Heart left ventricle (tissue), 16 donors: ENCODE results near the gene ATP11C. TPM values are rescaled to one million over a fixed set of nuclear protein-coding genes. Genes with fewer than 3 reads are reported as not detected.

Experiments
- ATAC-seq, 4 donors: fragments of 200-7000 bp; cut with Tn5 transposase; one replicate each; pipeline ENCODE4 v1.9.1; 2020 to 2022; ENCODE audit warnings: moderate library complexity in 4 of 4, mild to moderate bottlenecking in 3 of 4, moderate number of reproducible peaks in 1 of 4
- DNase-seq, 5 donors: peaks; one replicate each; pipeline ENCODE4 v3.0.0-alpha.2; 2020
- H3K27ac ChIP-seq, 12 donors: fragments of 200-600 bp; sonication (generic) in 4 of 12; one replicate each; pipeline versions ENCODE4 v1.5.0 to v1.8.0; 2016 to 2022; ENCODE audit warnings: mild to moderate bottlenecking in 2 of 12
- H3K27me3 ChIP-seq, 9 donors: fragments of 200-600 bp; sonication (generic) in 2 of 9; one replicate each; pipeline versions ENCODE4 v1.5.1 to v1.8.0; 2016 to 2022; ENCODE audit warnings: mild to moderate bottlenecking in 3 of 9
- H3K36me3 ChIP-seq, 9 donors: fragments of 200-600 bp; sonication (generic) in 2 of 9; one replicate each; pipeline versions ENCODE4 v1.5.0 to v1.8.0; 2018 to 2022; ENCODE audit warnings: mild to moderate bottlenecking in 2 of 9
- H3K4me1 ChIP-seq, 12 donors: fragments of 200-600 bp; sonication (generic) in 4 of 12; one replicate each; pipeline versions ENCODE4 v1.5.0 to v1.8.0; 2016 to 2022; ENCODE audit warnings: mild to moderate bottlenecking in 3 of 12
- H3K4me3 ChIP-seq, 12 donors: fragments of 200-600 bp; sonication (generic) in 4 of 12; one replicate each; pipeline versions ENCODE4 v1.5.0 to v1.8.0; 2017 to 2022; ENCODE audit warnings: mild to moderate bottlenecking in 9 of 12, moderate library complexity in 4 of 12
- H3K9me3 ChIP-seq, 12 donors: fragments of 200-600 bp; sonication (generic) in 4 of 12; one replicate each; pipeline versions ENCODE4 v1.5.0 to v1.8.0; 2016 to 2022; ENCODE audit warnings: mild to moderate bottlenecking in 1 of 12
- CTCF ChIP-seq, 12 donors: fragments of 200-600 bp; sonication (generic) in 4 of 12; IDR thresholded peaks; one replicate each; pipeline versions ENCODE4 v1.5.0 to v1.8.0; 2018 to 2022; ENCODE audit warnings: antibody characterized with exemption in 12 of 12, mild to moderate bottlenecking in 5 of 12
- POLR2A ChIP-seq, 2 donors: fragments of 450-650 bp; IDR thresholded peaks; one replicate each; pipeline ENCODE4 v1.6.1; 2017; ENCODE audit warnings: antibody characterized with exemption in 2 of 2, mild to moderate bottlenecking in 2 of 2, moderate library complexity in 2 of 2
- WGBS, 4 donors: extraction: QIAGEN DNeasy Blood & Tissue Kit in 2 of 4; methylation state at CpG; one replicate each; pipeline versions ENCODE4 v1.1.5 to v1.1.7; 2013 to 2018; 5-methylcytosine and 5-hydroxymethylcytosine counted together
- intact Hi-C, 10 donors: fragments of 100-400 bp; cut with DNase I; formaldehyde crosslinking; loops; one replicate each; pipeline versions ENCODE4 v1.11.1 to v1.14.2; 2022
- polyA plus RNA-seq, 2 donors: library from polyadenylated mRNA; stranded (reverse); fragments of 200-250 nt; gene quantifications; one replicate each; pipeline ENCODE4 v1.2.3, GENCODE V29; 2013
- total RNA-seq, 9 donors: library from RNA; depleted of rRNA in 2 of 9; stranded (reverse); fragments of >200 nt in 2 of 9; fragmentation: NEBNext Ultra II Directional in 3 of 9; extraction: Animal tissue kit (Norgen Biotek cat#: 25700) in 3 of 9; gene quantifications; one replicate each; pipeline versions ENCODE4 v1.1.0 to v1.2.4, GENCODE V29; 2016 to 2023
- donor health status: ischemic (EF 13 %, LVEDD 7.1; RV severe dilation, severe dysfunction).
- donor health status: healthy with polysubstance abuse.
- donor health status: DM: no; HTN: yes; CAD: no.
- donor health status: DM: no; HTN: no; CAD: no.
- donor health status: ischemic (EF 25% LVEDD 6.9; RV normal size, moderate dysfunction).
- donor health status: ischemic (EF 25% LVEDD 5.7; RV mildly dilated, moderate dysfunction).
- donor health status: healthy.
- donor health status: DM: yes; HTN: yes; CAD: no.
- donor health status: ischemic (EF 35%, LVEDD 5.7; RV mildly dilated, moderate dysfunction).
- donor health status: nonischemic (EF 11% LVEDD 7.7; RV severe dilation, severe dysfunction).
- donor health status: DM: yes; HTN: yes; CAD: no.
- donor health status: PGD.
- donor health status: ischemic (EF 29% LVEDD 5.4; RV normal size, mild dysfunction).
- donor health status: nonischemic (EF 23%, LVEDD 6.1; RV moderate dilation, normal function).

ATP11C gene
- total and polyA plus RNA-seq, 11 donors = 1.1 to 10.2 (median 3.9) TPM

- Histone ChIP-seq H3K36me3 (no peaks in the 10 kb centered on the region), H3K4me3 (no peak overlapping the region), H3K9me3 (no peaks in the 10 kb centered on the region), H3K27me3 (no peaks in the 10 kb centered on the region), H3K27ac (no peak overlapping the region), H3K4me1 (no peaks in the 10 kb centered on the region)
- intact Hi-C loops = no loop called here
- 70 to 89% (median 82%) methylated on average over 3 of the region's 3 CpGs for WGBS, 4 donors
- no peak for ATAC-seq
- TF ChIP-seq POLR2A (IDR thresholded peaks at IDR 0.05) (no peak), CTCF (IDR thresholded peaks at IDR 0.05) (no peak)
- no peak for DNase-seq
Measured at GRCh38 chrX:139702658-139703057, 230.2 kb downstream of the ATP11C start.

GRCh38 chrX:139692908-139693307 lies 239.9 kb downstream of the ATP11C start:
- H3K4me1 ChIP-seq = peaks cover 0 to 4% (median 0%) of the 10 kb centered on the region in 12 donors
- peak overlapping the region in 8 of 12 donors; percentile 41 to 54 (median 48) for H3K4me3 ChIP-seq
- 36 to 71% (median 49%) methylated on average over 8 of the region's 8 CpGs for WGBS, 4 donors
- no peak overlapping the region for H3K27ac ChIP-seq
- peaks cover 0 to 21% (median 0%) of the 10 kb centered on the region in 9 donors for H3K27me3 ChIP-seq
- TF ChIP-seq POLR2A (IDR thresholded peaks at IDR 0.05) (no peak), CTCF (IDR thresholded peaks at IDR 0.05) (no peak)
- ATAC-seq (no peak), DNase-seq (no peak)
- no peaks in the 10 kb centered on the region for H3K36me3 ChIP-seq
- intact Hi-C loops = no loop called here
- H3K9me3 ChIP-seq = peaks cover 0 to 3% (median 0%) of the 10 kb centered on the region in 12 donors

GRCh38 chrX:139692506-139692849 lies 240.4 kb downstream of the ATP11C start:
- TF ChIP-seq POLR2A (IDR thresholded peaks at IDR 0.05) (no peak), CTCF (IDR thresholded peaks at IDR 0.05) (no peak)
- DNase-seq (no peak), ATAC-seq (peak in 1 of 4 donors; percentile 18)
- Histone ChIP-seq H3K9me3 (peaks cover 0 to 3% (median 0%) of the 10 kb centered on the region in 12 donors), H3K27ac (no peak overlapping the region), H3K36me3 (no peaks in the 10 kb centered on the region), H3K27me3 (peaks cover 0 to 21% (median 0%) of the 10 kb centered on the region in 9 donors), H3K4me3 (peak overlapping the region; percentile 18 to 54 (median 46)), H3K4me1 (peaks cover 0 to 4% (median 0%) of the 10 kb centered on the region in 12 donors)
- intact Hi-C loops = no loop called here
- WGBS, 4 donors = 16 to 49% (median 32%) methylated on average over 11 of the region's 11 CpGs

- H3K27ac ChIP-seq = no peak overlapping the region
- TF ChIP-seq POLR2A (IDR thresholded peaks at IDR 0.05) (no peak), CTCF (IDR thresholded peaks at IDR 0.05) (no peak)
- H3K36me3 ChIP-seq = no peaks in the 10 kb centered on the region
- peaks cover 0 to 3% (median 0%) of the 10 kb centered on the region in 12 donors for H3K9me3 ChIP-seq
- H3K27me3 ChIP-seq = peaks cover 0 to 21% (median 0%) of the 10 kb centered on the region in 9 donors
- peaks cover 0 to 4% (median 0%) of the 10 kb centered on the region in 12 donors for H3K4me1 ChIP-seq
- intact Hi-C loops = no loop called here
- WGBS, 4 donors = 1 to 30% (median 8%) methylated on average over 28 to 52 of the region's 52 CpGs
- peak overlapping the region; percentile 18 to 54 (median 46) for H3K4me3 ChIP-seq
- ATAC-seq (peak in 2 of 4 donors; percentile 54 to 69), DNase-seq (no peak)
Measured at GRCh38 chrX:139691843-139692505, 240.9 kb downstream of the ATP11C start.
